HepG2 (cell line): ENCODE measurements around the gene ANK3. TPM values are rescaled to one million over a fixed set of nuclear protein-coding genes. Genes with fewer than 3 reads are reported as not detected.

Source experiments
- ATAC-seq: fragments of 200-7000 bp; cut with Tn5 transposase; 3 replicates; pipeline ENCODE4 v1.9.1; 2020; ENCODE audit warnings: mild to moderate bottlenecking, moderate library complexity
- BruUV-seq: library from RNA; stranded (reverse); fragments of 400-500 nt; replicated peaks from 2 replicates; lab custom pipeline; 2021; lab: Mats Ljungman, UMichigan
- CTCF ChIA-PET: fragments of 300-600 bp; formaldehyde crosslinking; extraction: SDS; loops from one replicate; lab custom pipeline; 2021; ENCODE audit warnings: low total read pairs, inconsistent platforms, low intra/inter-chr PET ratio; lab: Yijun Ruan, JAX
- POLR2A ChIA-PET: fragments of 350-600 bp; sonication (Branson Sonifier 250); formaldehyde crosslinking; loops from one replicate; lab custom pipeline; 2020; ENCODE audit warnings: antibody characterized with exemption, inconsistent platforms; lab: Yijun Ruan, JAX
- DNase-seq: peaks from one replicate; pipeline ENCODE4 v3.0.0-alpha.2; 2015; ENCODE audit warnings: low spot score
- FAIRE-seq: peaks from 3 replicates; lab custom pipeline; 2011; peaks lifted over from hg19 to GRCh38; lab: Jason Lieb, UNC
- H2AFZ ChIP-seq: one replicate; pipeline ENCODE4 v1.6.1; 2011; ENCODE audit warnings: low read length, inconsistent platforms
- H3K27ac ChIP-seq: fragments of 300-600 bp; 3 replicates; pipeline ENCODE4 v1.8.0; 2011; ENCODE audit warnings: mixed run types, mild to moderate bottlenecking, mixed read lengths, low read length, inconsistent platforms; ENCODE audit not compliant: insufficient read depth; ENCODE audit errors: extremely low read length
- H3K27me3 ChIP-seq, 2 experiments: fragments of 200-600 bp in 1 of 2; 2 replicates in 1 of 2; 3 replicates in 1 of 2; pipeline versions ENCODE4 v1.6.0 to v1.8.0; 2011; ENCODE audit warnings: low read length in 2 of 2, mild to moderate bottlenecking in 2 of 2, moderate library complexity in 2 of 2, inconsistent platforms in 1 of 2; ENCODE audit not compliant: insufficient read depth in 2 of 2, control insufficient read depth in 1 of 2
- H3K36me3 ChIP-seq, 2 experiments: fragments of 200-600 bp in 1 of 2; replicated peaks in 1 of 2; 2 replicates in 1 of 2; 3 replicates in 1 of 2; pipeline versions ENCODE4 v1.5.1 to v1.8.0; 2011; ENCODE audit warnings: low read length in 2 of 2, inconsistent platforms in 1 of 2; ENCODE audit not compliant: insufficient read depth in 2 of 2, control insufficient read depth in 1 of 2
- H3K4me1 ChIP-seq: 2 replicates; pipeline ENCODE4 v1.5.1; 2012; ENCODE audit warnings: low read length, inconsistent platforms; ENCODE audit not compliant: insufficient read depth
- H3K4me2 ChIP-seq: 2 replicates; pipeline ENCODE4 v1.6.0; 2011; ENCODE audit warnings: low read depth, low read length, inconsistent platforms
- H3K4me3 ChIP-seq, 3 experiments: fragments of 200-600 bp in 1 of 3; sonication (generic), shearing (Covaris generic) in 1 of 3; replicated peaks in 1 of 3; 2 replicates each; pipeline ENCODE4 v1.5.1; 2011 to 2016; ENCODE audit warnings: low read length in 3 of 3, inconsistent platforms in 2 of 3, low read depth in 2 of 3, mild to moderate bottlenecking in 2 of 3, control low read depth in 1 of 3, mixed read lengths in 1 of 3; ENCODE audit not compliant: insufficient read depth in 1 of 3
- H3K79me2 ChIP-seq: one replicate; pipeline ENCODE4 v1.6.1; 2011; ENCODE audit warnings: low read length, inconsistent platforms; ENCODE audit not compliant: insufficient read depth
- H3K9ac ChIP-seq: 2 replicates; pipeline ENCODE4 v1.6.0; 2011; ENCODE audit warnings: mild to moderate bottlenecking, low read depth, low read length, inconsistent platforms; ENCODE audit not compliant: insufficient read depth
- H3K9me3 ChIP-seq: 2 replicates; pipeline ENCODE4 v1.5.1; 2012; ENCODE audit warnings: mild to moderate bottlenecking, low read length
- H4K20me1 ChIP-seq: 2 replicates; pipeline ENCODE4 v1.6.0; 2011; ENCODE audit warnings: inconsistent platforms, mild to moderate bottlenecking, low read length, moderate library complexity; ENCODE audit not compliant: insufficient read depth
- PHF5A ChIP-seq: IDR thresholded peaks from one replicate; pipeline ENCODE4 v1.6.1; 2018; ENCODE audit warnings: low read depth, missing genetic modification reagents; ENCODE audit not compliant: unreplicated experiment
- ZNF205 ChIP-seq: IDR thresholded peaks from 2 replicates; pipeline ENCODE4 v1.6.1; 2018; ENCODE audit warnings: missing biosample characterization, missing genetic modification reagents
- ZNF367 ChIP-seq: sonication (generic); formaldehyde crosslinking; IDR thresholded peaks from 2 replicates; pipeline ENCODE4 v1.4.0; 2020; ENCODE audit warnings: missing genetic modification reagents, borderline replicate concordance
- ZNF468 ChIP-seq: sonication (generic); formaldehyde crosslinking; IDR thresholded peaks from 2 replicates; pipeline ENCODE4 v1.8.0; 2022; ENCODE audit warnings: mild to moderate bottlenecking, moderate library complexity, missing genetic modification reagents
- ZNF749 ChIP-seq: sonication (generic); formaldehyde crosslinking; IDR thresholded peaks from 2 replicates; pipeline ENCODE4 v1.8.0; 2022; ENCODE audit warnings: mild to moderate bottlenecking, missing genetic modification reagents, moderate library complexity, borderline replicate concordance
- ZNF780A ChIP-seq: sonication (generic); formaldehyde crosslinking; IDR thresholded peaks from 2 replicates; pipeline ENCODE4 v1.8.0; 2022; ENCODE audit warnings: mild to moderate bottlenecking, missing genetic modification reagents, moderate library complexity
- ZNF792 ChIP-seq: IDR thresholded peaks from 2 replicates; pipeline ENCODE4 v1.6.1; 2016
- WGBS: methylation state at CpG from one replicate; pipeline ENCODE4 v1.1.6; 2017; ENCODE audit warnings: low lambda C conversion rate; 5-methylcytosine and 5-hydroxymethylcytosine counted together
- in situ Hi-C: cut with HindIII; loops from 2 replicates; pipeline ENCODE4 v1.10.0; 2017; ENCODE audit warnings: low pct_unique_long_range_greater_than_20kb; ENCODE audit not compliant: extremely low pct_ligation_motif_present
- intact Hi-C: fragments of 100-400 bp; cut with micrococcal nuclease; formaldehyde crosslinking; loops from one replicate; pipeline ENCODE4 v1.10.0; 2022; ENCODE audit not compliant: unreplicated experiment
- polyA plus RNA-seq, 8 experiments: library from polyadenylated mRNA; depleted of rRNA in 3 of 8; stranded (reverse) in 7 of 8; unstranded in 1 of 8; fragments of >200 nt; fragmentation: Illumina TruSeq in 4 of 8; extraction: Trizol in 4 of 8; gene quantifications; 2 replicates each; pipeline versions ENCODE4 v1.2.1 to v1.2.3, GENCODE V29; 2011 to 2016; ENCODE audit warnings: low read depth in 4 of 8, missing spikeins in 1 of 8, mixed read lengths in 1 of 8; ENCODE audit not compliant: insufficient read depth in 1 of 8
- total RNA-seq, 5 experiments: library from RNA; depleted of rRNA; stranded (reverse); fragments of >200 nt; fragmentation: Illumina TruSeq; extraction: Trizol; gene quantifications; 2 replicates each; pipeline ENCODE4 v1.2.3, GENCODE V29; 2016; ENCODE audit warnings: low read depth in 1 of 5
- TF ChIP-seq, protein P1 (sequence below): sonication (generic); formaldehyde crosslinking; IDR thresholded peaks from 2 replicates; pipeline ENCODE4 v1.4.0; 2020; ENCODE audit warnings: mild to moderate bottlenecking, missing genetic modification reagents
- TF ChIP-seq, protein P2 (sequence below): sonication (generic); formaldehyde crosslinking; IDR thresholded peaks from 2 replicates; pipeline ENCODE4 v1.5.0; 2020; ENCODE audit warnings: missing genetic modification reagents, mild to moderate bottlenecking, borderline replicate concordance

Gene ANK3
- total and polyA plus RNA-seq, 2 of the 13 experiments (the other 11 are each of a cell fraction or from before 2014, with no cell fraction given) = not detected

DNA sequence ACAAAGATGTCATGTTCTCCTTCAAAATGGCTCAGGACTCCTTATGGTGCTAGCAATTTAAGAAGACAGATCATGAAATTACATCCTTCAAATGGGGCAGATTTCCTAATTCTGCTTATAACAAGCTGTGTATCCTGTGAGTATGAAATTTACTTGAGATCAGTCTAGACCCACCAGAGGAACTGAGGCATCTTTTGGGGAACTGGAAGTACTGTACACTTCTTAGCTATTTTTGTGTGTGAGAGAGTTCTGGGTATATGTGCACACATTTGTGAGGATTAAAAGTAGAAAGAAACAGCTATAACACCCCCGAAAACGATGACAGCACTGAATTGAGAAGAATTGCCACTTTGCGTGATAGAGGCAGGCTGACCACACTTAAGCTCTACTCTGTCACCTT is 296.4 kb downstream of the ANK3 start:
- Histone ChIP-seq H2AFZ (no peak overlapping the region), H3K4me1 (no peaks in the 10 kb centered on the region), H3K4me2 (no peak overlapping the region), H3K27ac (no peak overlapping the region), H4K20me1 (no peaks in the 10 kb centered on the region), H3K9me3 (no peaks in the 10 kb centered on the region), H3K27me3 (no peaks in the 10 kb centered on the region), H3K36me3 (no peaks in the 10 kb centered on the region), H3K4me3 (no peak overlapping the region), H3K9ac (no peak overlapping the region), H3K79me2 (no peaks in the 10 kb centered on the region)
- no peak for ATAC-seq
- ChIA-PET POLR2A (no interaction called here), CTCF (no interaction called here)
- WGBS = 31% methylated on average over 3 of the region's 3 CpGs
- DNase-seq = no peak
- in situ Hi-C loops = no loop called here
- TF ChIP-seq ZNF780A (CRISPR knock-in tag) (no peak), ZNF367 (CRISPR knock-in tag) (no peak), ZNF792 (CRISPR knock-in tag) (no peak), PHF5A (CRISPR knock-in tag) (no peak), ZNF749 (CRISPR knock-in tag) (no peak), ZNF468 (CRISPR knock-in tag) (no peak), ZNF205 (CRISPR knock-in tag) (no peak)
- TF ChIP-seq, protein P1, sequence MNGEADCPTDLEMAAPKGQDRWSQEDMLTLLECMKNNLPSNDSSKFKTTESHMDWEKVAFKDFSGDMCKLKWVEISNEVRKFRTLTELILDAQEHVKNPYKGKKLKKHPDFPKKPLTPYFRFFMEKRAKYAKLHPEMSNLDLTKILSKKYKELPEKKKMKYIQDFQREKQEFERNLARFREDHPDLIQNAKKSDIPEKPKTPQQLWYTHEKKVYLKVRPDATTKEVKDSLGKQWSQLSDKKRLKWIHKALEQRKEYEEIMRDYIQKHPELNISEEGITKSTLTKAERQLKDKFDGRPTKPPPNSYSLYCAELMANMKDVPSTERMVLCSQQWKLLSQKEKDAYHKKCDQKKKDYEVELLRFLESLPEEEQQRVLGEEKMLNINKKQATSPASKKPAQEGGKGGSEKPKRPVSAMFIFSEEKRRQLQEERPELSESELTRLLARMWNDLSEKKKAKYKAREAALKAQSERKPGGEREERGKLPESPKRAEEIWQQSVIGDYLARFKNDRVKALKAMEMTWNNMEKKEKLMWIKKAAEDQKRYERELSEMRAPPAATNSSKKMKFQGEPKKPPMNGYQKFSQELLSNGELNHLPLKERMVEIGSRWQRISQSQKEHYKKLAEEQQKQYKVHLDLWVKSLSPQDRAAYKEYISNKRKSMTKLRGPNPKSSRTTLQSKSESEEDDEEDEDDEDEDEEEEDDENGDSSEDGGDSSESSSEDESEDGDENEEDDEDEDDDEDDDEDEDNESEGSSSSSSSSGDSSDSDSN (CRISPR knock-in tag) = no peak
- TF ChIP-seq, protein P2, sequence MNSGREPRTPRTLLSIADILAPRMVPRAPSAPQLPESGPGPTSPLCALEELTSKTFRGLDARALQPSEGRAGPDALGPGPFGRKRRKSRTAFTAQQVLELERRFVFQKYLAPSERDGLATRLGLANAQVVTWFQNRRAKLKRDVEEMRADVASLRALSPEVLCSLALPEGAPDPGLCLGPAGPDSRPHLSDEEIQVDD (CRISPR knock-in tag) = no peak
- TF ChIP-seq, all 625 proteins: peak for 0
- no peak for FAIRE-seq
- intact Hi-C loops = no loop called here
- no TSS peak for BruUV-seq
